ENCODE data around the gene SSR3.

GRCh38 chr3:156492801-156493261 is 62.1 kb downstream of the SSR3 start:
- no peak for TF ChIP-seq CTCF (IDR thresholded peaks at IDR 0.05)
- TF ChIP-seq POLR2A (IDR thresholded peaks at IDR 0.05), result no peak

Measured in stomach (tissue), 4 donors.